Measurements from ENCODE around the gene TGFBR3L.
"Not testable (repeated sequence)": the region's sequence is repeated elsewhere in the genome, so short reads cannot be mapped to it uniquely, and the experiment has no call there.

Gene TGFBR3L

GRCh38 chr19:7959211-7959610 lies 44.6 kb downstream of the TGFBR3L start:
- no peak overlapping the region for H3K27ac ChIP-seq
- TF ChIP-seq ZFX (IDR thresholded peaks at IDR 0.05) (no peak), CTCF (conservative IDR thresholded peaks at IDR 0.05) (no peak)

GRCh38 chr19:7961082-7961481 lies 46.5 kb downstream of the TGFBR3L start:
- H3K27ac ChIP-seq = not testable (repeated sequence)

- TF ChIP-seq ZFX (IDR thresholded peaks at IDR 0.05) (no peak), CTCF (conservative IDR thresholded peaks at IDR 0.05) (no peak)
Observed at GRCh38 chr19:7961920-7962626, 47.4 kb downstream of the TGFBR3L start.

GRCh38 chr19:7962644-7963268 lies 48.1 kb downstream of the TGFBR3L start:
- H3K27ac ChIP-seq = no peak overlapping the region
- no peak for TF ChIP-seq CTCF (conservative IDR thresholded peaks at IDR 0.05)

More at GRCh38 chr19:7961920-7962626, 47.4 kb downstream of the TGFBR3L start:
- no peak overlapping the region for H3K27ac ChIP-seq

- TF ChIP-seq CTCF (conservative IDR thresholded peaks at IDR 0.05) = no peak
- TF ChIP-seq ZFX (IDR thresholded peaks at IDR 0.05) = no peak
- no peak overlapping the region for H3K27ac ChIP-seq
Observed at GRCh38 chr19:7963566-7963965, 48.9 kb downstream of the TGFBR3L start.

GRCh38 chr19:7965259-7965841 lies 50.7 kb downstream of the TGFBR3L start:
- TF ChIP-seq CTCF (conservative IDR thresholded peaks at IDR 0.05) (no peak), ZFX (IDR thresholded peaks at IDR 0.05) (no peak)
- H3K27ac ChIP-seq = peak overlapping the region; percentile 28

- TF ChIP-seq ZFX (IDR thresholded peaks at IDR 0.05) (no peak), CTCF (conservative IDR thresholded peaks at IDR 0.05) (no peak)
- peak overlapping the region; percentile 28 for H3K27ac ChIP-seq
Observed at GRCh38 chr19:7965921-7966665, 51.5 kb downstream of the TGFBR3L start.

Data from C4-2B (cell line).